Measurements from ENCODE around the gene PNKP. TPM values are rescaled to one million over a fixed set of nuclear protein-coding genes. Genes with fewer than 3 reads are reported as not detected.
A peak's percentile ranks its signal among the peaks of the same experiment; 100 is the strongest.

PNKP gene
- total RNA-seq, result 10 to 100 TPM; 20.6 to 28.2 (median 23.9) TPM
- 10 to 100 TPM; 16.7 to 31.9 (median 18.2) TPM for polyA plus RNA-seq
- long read RNA-seq, donor 1, transcript PNKP-201 (17 exons, 2,041 nt), result major isoform, 7 of 10 reads
- long read RNA-seq, donor 1, partial matches to known transcripts, result 0 of 10 reads
- long read RNA-seq, donor 1, other reads (novel, unspliced or antisense), result 2 of 10 reads
- long read RNA-seq, donor 2, transcript PNKP-207 (16 exons, 1,665 nt), result minor isoform, 5 of 34 reads
- long read RNA-seq, donor 2, transcript PNKP-201 (17 exons, 2,041 nt), result major isoform, 16 of 34 reads
- long read RNA-seq, donor 2, partial matches to known transcripts, result 1 of 34 reads
- long read RNA-seq, donor 2, other reads (novel, unspliced or antisense), result 8 of 34 reads

DNA sequence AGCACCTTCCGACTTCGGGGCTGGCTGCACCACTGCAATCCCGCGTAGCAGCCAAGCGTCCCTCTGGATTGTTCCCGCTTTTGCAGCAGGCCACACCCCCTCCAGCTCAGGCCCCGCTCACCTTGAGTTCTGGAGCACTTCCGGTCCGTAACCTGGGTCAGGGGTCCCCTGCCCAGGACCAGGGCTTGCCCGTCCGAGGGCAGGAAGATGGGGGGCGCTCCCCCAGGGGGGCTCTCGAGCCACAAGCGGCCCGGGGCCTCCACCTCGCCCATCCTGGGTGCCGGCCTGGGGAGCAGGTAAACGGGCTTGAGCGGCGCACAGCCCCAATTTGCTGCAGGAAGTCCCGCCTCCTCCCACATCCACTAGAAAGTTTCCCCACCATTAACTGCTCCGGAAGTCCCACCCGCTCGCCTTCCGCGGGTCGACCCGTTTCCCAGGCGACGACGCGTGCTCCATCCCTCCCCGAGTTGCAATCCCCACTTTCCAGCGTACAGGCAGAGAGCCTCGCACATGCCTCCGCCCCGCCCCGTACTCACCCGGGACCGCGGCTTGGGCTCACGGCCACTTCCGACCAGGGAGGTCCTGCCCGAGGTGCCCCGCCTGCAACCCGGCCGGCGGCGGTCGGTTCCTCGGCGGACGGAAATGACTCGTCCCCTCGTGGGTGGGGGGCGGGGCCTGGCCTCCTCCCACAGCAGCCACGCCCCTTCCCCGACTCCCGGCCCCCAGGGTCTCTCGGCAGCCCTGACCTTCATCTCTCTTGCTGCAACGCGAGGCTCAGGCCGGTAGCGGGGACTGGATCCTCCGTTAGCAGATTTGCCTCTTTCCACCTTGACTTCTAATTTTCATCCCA lies at the start of gene PNKP:
PNKP (minus strand) TSS at position 644 of the 850 bp plus-strand sequence; CDS start at position 272, 372 bp downstream.
- WGBS, 3 donors, result 0 to 1% (median 1%) methylated on average over 60 to 65 of the region's 65 CpGs
- ATAC-seq, result peak; percentile 67 to 74 (median 70)
- H3K9me3 ChIP-seq, result no peaks in the 10 kb centered on the region

DNA sequence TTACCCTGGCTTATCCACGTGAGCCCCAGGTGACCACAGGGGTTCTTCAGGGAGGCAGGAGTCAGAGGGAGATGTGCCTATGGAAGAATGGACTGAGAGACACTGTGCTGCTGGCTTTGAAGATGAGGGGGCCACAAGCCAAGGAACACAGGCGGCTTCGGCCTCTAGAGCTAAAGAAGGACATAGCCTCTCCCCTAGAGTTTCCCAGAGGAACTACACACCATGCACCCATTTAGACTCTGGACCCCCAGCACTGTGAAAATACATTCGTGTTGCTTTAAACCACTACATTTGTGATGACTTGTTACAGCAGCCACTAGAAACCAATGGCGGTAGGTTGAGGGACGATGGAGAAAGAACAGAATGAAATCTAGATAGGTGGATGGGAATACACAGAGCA lies 47.9 kb upstream of the PNKP start:
- Histone ChIP-seq H3K4me1 (no peaks in the 10 kb centered on the region), H3K36me3 (ENCODE audit: insufficient read depth in 1 of 2, low read depth in 1 of 2) (peaks cover 0 to 58% of the 10 kb centered on the region in 2 donors), H3K4me3 (no peak overlapping the region), H3K27me3 (ENCODE audit: insufficient read depth in 3 of 3, low read length in 2 of 3) (no peaks in the 10 kb centered on the region), H3K9me3 (no peaks in the 10 kb centered on the region), H3K27ac (no peak overlapping the region)
- TF ChIP-seq, protein P1, sequence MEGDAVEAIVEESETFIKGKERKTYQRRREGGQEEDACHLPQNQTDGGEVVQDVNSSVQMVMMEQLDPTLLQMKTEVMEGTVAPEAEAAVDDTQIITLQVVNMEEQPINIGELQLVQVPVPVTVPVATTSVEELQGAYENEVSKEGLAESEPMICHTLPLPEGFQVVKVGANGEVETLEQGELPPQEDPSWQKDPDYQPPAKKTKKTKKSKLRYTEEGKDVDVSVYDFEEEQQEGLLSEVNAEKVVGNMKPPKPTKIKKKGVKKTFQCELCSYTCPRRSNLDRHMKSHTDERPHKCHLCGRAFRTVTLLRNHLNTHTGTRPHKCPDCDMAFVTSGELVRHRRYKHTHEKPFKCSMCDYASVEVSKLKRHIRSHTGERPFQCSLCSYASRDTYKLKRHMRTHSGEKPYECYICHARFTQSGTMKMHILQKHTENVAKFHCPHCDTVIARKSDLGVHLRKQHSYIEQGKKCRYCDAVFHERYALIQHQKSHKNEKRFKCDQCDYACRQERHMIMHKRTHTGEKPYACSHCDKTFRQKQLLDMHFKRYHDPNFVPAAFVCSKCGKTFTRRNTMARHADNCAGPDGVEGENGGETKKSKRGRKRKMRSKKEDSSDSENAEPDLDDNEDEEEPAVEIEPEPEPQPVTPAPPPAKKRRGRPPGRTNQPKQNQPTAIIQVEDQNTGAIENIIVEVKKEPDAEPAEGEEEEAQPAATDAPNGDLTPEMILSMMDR (IDR thresholded peaks at IDR 0.05), result no peak
- intact Hi-C loops (cut with DNase I), result no loop called here
- DNase-seq (no peak), ATAC-seq (no peak)
- 97 to 99% (median 97%) methylated on average over 6 of the region's 6 CpGs for WGBS, 3 donors

More for the DNA sequence above, at the start of gene PNKP:
- H3K4me3 ChIP-seq, result peak within 1 kb of the TSS; percentile 77
- H3K36me3 ChIP-seq (ENCODE audit: insufficient read depth in 1 of 2, low read depth in 1 of 2), result peaks cover 0 to 41% of the 10 kb centered on the region in 2 donors
- intact Hi-C loops (cut with DNase I), result no loop called here
- peak within 1 kb of the TSS; percentile 94 for H3K27ac ChIP-seq
- peak; percentile 95 for DNase-seq
- TF ChIP-seq, protein P1 (IDR thresholded peaks at IDR 0.05), result no peak
- H3K4me1 ChIP-seq, result peaks cover 38% of the 10 kb centered on the region
- H3K27me3 ChIP-seq (ENCODE audit: insufficient read depth in 3 of 3, low read length in 2 of 3), result no peaks in the 10 kb centered on the region

DNA sequence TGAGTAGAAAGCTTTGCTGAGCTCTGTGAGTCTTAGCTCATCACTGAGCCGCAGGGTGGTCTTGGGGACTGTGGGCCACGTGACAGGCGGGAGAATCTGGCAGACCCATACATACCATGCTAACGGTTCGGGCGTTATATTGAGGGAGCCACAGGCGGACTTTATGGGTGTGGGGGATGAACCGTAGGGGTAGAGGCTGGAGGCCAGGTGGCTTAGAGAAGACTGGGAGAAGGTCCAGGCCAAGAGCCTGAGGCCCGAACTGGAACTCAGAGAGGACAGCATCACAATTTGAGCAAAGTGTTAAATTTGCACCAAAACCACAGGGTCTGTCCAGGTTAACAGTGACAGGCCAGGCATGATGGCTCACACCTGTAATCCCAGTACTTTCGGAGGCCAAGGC lies 46.3 kb upstream of the PNKP start:
- Histone ChIP-seq H3K27me3 (ENCODE audit: insufficient read depth in 3 of 3, low read length in 2 of 3) (no peaks in the 10 kb centered on the region), H3K4me3 (no peak overlapping the region), H3K4me1 (no peaks in the 10 kb centered on the region), H3K36me3 (ENCODE audit: insufficient read depth in 1 of 2, low read depth in 1 of 2) (peaks cover 0 to 69% of the 10 kb centered on the region in 2 donors), H3K27ac (no peak overlapping the region), H3K9me3 (no peaks in the 10 kb centered on the region)
- DNase-seq (no peak), ATAC-seq (no peak)
- TF ChIP-seq, protein P1 (IDR thresholded peaks at IDR 0.05), result no peak
- 79 to 81% (median 80%) methylated on average over 10 of the region's 10 CpGs for WGBS, 3 donors
- intact Hi-C loops (cut with DNase I), result no loop called here

DNA sequence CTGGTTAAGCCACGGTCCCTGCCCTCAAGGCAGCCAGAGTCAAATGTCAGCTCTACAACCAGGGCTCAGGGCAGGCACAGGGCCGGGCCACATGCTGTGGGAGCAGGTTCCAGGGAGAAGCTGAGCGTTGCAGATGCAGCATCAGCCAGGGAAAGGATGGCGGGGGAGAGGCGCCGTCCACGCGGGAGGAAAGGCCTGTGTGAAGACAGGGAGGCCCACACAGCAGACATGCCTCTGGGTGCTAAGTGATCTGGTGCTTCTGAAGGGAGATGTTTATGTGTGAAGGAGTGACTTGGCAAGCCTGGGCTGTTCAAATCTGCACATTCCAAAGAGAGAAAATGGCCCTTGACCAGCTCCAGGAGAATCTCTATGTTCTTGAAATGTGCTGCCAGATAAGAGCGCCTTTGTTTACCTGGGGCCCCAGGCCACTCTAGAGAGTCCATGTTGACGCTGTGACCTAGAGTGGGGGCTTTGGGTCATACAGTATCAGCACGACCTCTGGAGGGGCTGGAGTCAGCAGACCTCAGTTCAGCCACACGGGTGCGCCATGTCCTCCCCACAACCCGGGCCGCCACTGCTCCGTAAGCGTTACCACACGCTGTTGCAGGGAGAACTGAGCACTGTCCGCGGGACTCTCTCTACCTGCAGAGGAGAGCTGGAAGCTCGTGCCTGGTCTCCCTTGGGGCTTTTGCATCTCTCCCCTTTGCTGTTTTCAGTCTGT lies 45.7 kb upstream of the PNKP start:
- TF ChIP-seq, protein P1 (IDR thresholded peaks at IDR 0.05), result no peak

More for the DNA sequence above, 45.7 kb upstream of the PNKP start:
- H3K36me3 ChIP-seq (ENCODE audit: insufficient read depth in 1 of 2, low read depth in 1 of 2), result peaks cover 0 to 71% of the 10 kb centered on the region in 2 donors
- H3K4me1 ChIP-seq, result no peaks in the 10 kb centered on the region
- DNase-seq (no peak), ATAC-seq (no peak)
- no peaks in the 10 kb centered on the region for H3K9me3 ChIP-seq
- intact Hi-C loops (cut with DNase I), result no loop called here
- H3K27ac ChIP-seq, result no peak overlapping the region
- WGBS, 3 donors, result 85 to 87% (median 86%) methylated on average over 20 to 21 of the region's 21 CpGs
- H3K4me3 ChIP-seq, result no peak overlapping the region
- no peaks in the 10 kb centered on the region for H3K27me3 ChIP-seq (ENCODE audit: insufficient read depth in 3 of 3, low read length in 2 of 3)

Data from psoas muscle (tissue), 8 donors.